ENCODE results near the gene MBNL2. TPM values are rescaled to one million over a fixed set of nuclear protein-coding genes. Genes with fewer than 3 reads are reported as not detected.
A peak's percentile ranks its signal among the peaks of the same experiment; 100 is the strongest.

MBNL2 gene
- total RNA-seq, 1 donor from 2014 or later: 12.4 TPM

DNA sequence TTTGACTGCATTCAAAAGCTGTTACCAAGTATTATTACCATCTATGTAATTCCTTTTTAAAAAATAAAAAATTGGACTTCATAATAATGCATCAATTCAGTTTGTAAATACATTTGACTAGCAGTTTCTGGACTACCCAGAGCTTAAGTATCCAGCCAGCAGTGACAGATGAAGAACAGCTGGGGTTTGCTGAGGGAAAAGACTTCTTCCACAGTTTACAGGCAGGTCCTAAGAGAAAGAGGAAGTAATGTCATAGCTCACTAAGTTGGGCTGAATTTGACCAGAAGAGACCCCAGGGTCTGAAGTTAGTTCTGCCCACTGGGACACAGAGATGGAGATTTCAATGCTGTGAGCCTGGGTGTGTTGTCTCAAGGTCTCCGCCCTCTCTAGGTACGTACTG is 96.4 kb downstream of the MBNL2 start:
- peaks cover 6% of the 10 kb centered on the region for H3K27me3 Mint-ChIP-seq (ENCODE audit: unreplicated experiment)
- peaks cover 50% of the 10 kb centered on the region for H3K4me1 Mint-ChIP-seq (ENCODE audit: low read depth, unreplicated experiment)
- peak overlapping the region; percentile 77 for H3K27ac Mint-ChIP-seq (ENCODE audit: unreplicated experiment)
- DNase-seq: no peak
- TF ChIP-seq, protein P1, sequence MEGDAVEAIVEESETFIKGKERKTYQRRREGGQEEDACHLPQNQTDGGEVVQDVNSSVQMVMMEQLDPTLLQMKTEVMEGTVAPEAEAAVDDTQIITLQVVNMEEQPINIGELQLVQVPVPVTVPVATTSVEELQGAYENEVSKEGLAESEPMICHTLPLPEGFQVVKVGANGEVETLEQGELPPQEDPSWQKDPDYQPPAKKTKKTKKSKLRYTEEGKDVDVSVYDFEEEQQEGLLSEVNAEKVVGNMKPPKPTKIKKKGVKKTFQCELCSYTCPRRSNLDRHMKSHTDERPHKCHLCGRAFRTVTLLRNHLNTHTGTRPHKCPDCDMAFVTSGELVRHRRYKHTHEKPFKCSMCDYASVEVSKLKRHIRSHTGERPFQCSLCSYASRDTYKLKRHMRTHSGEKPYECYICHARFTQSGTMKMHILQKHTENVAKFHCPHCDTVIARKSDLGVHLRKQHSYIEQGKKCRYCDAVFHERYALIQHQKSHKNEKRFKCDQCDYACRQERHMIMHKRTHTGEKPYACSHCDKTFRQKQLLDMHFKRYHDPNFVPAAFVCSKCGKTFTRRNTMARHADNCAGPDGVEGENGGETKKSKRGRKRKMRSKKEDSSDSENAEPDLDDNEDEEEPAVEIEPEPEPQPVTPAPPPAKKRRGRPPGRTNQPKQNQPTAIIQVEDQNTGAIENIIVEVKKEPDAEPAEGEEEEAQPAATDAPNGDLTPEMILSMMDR (IDR thresholded peaks at IDR 0.05; ENCODE audit: partially characterized antibody, unreplicated experiment): no peak
- peaks cover 1% of the 10 kb centered on the region for H3K9me3 Mint-ChIP-seq (ENCODE audit: unreplicated experiment)
- peaks cover 4% of the 10 kb centered on the region for H3K36me3 Mint-ChIP-seq (ENCODE audit: unreplicated experiment)
- peak overlapping the region; percentile 25 for H3K4me3 Mint-ChIP-seq (ENCODE audit: unreplicated experiment)

DNA sequence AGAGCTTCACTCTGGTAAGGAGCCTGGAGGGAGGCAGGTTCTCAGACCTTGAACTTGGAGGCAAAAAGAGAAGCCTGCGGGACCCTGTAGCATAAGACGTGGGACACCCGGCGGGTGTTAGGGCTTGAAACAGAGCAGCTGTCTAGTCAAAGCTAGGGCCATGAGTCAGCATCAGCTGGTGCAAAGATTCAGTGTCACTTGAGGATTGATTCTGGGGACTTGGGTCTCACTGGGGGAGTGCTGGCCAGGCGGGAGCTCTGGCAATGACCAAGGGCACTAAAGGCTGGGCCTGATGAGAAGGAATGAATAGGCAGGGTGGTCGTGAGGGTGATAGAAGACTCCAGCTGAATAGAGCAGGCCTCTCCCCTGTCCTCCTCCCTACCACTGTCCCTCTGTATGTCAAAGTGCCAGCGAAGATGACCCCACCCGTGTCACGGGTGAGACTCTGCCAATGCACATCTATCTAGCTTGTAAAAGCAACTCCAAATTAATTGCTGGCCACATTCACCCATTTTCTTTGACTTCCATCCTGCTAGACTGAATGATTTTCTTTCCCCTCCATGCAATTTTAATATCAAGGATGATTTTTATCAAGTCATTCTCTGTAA is 97.1 kb downstream of the MBNL2 start:
- TF ChIP-seq, protein P1 (IDR thresholded peaks at IDR 0.05; ENCODE audit: partially characterized antibody, unreplicated experiment): no peak
- Mint-ChIP-seq H3K4me3 (ENCODE audit: unreplicated experiment) (no peak overlapping the region), H3K4me1 (ENCODE audit: low read depth, unreplicated experiment) (peaks cover 46% of the 10 kb centered on the region), H3K36me3 (ENCODE audit: unreplicated experiment) (peaks cover 1% of the 10 kb centered on the region), H3K27ac (ENCODE audit: unreplicated experiment) (peak overlapping the region; percentile 77), H3K27me3 (ENCODE audit: unreplicated experiment) (peaks cover 6% of the 10 kb centered on the region), H3K9me3 (ENCODE audit: unreplicated experiment) (peaks cover 1% of the 10 kb centered on the region)
- no peak for DNase-seq

DNA sequence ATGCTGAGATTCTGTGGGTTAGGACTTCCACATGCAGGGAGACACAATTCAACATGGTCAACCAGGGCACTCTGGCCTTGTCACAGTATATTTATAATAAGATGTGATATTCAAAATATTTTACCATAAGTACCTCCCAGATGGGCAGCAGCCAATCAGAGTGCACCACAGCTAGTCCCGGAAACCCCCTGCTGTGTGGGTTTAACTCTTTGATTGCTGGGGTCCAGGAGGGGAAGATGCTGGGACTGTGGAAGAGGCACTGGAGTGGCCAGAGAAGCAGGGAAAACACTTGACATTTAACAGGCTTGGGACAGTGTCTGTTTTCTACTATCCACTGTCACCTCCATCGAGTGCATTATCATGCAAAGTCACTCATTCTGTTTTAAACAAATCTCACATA is 99.0 kb downstream of the MBNL2 start:
- Mint-ChIP-seq H3K27me3 (ENCODE audit: unreplicated experiment) (peaks cover 3% of the 10 kb centered on the region), H3K27ac (ENCODE audit: unreplicated experiment) (no peak overlapping the region), H3K4me1 (ENCODE audit: low read depth, unreplicated experiment) (peaks cover 42% of the 10 kb centered on the region), H3K36me3 (ENCODE audit: unreplicated experiment) (no peaks in the 10 kb centered on the region), H3K4me3 (ENCODE audit: unreplicated experiment) (no peak overlapping the region), H3K9me3 (ENCODE audit: unreplicated experiment) (peaks cover under 1% of the 10 kb centered on the region)
- DNase-seq: no peak
- TF ChIP-seq, protein P1 (IDR thresholded peaks at IDR 0.05; ENCODE audit: partially characterized antibody, unreplicated experiment): no peak

DNA sequence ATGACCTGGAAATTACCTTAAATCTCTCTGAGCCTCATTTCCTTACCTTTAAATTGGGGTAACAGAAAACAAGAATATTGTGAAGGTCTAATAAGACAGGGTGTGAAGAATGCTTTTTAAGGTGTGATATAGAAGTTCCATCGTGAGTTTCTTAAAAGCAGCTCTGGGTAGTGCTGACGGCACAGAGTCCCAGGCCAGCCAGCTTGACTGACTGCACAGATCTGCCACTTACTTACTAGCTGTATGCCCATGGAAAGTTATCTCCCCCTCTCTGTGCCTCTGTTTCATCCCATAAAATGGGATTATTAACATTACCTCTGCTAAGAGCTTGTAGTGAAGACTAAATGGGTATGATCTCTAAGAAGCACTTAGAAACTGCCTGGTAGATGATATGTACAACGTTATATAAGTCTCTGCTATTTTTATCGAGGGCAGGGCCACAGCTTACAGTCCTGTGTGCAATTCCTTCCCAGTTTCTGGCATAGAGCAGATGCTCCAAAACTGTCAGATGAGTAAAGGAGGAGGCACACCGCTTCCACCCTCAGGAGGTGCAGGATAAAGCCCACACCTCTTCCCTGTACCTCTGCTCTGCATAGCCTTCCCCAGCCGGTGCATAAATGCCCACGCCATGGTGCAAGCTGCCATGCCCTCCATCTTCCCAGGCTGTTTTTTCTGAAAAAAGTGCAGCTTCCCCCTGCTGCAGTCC is 99.6 kb downstream of the MBNL2 start:
- H3K4me3 Mint-ChIP-seq (ENCODE audit: unreplicated experiment): no peak overlapping the region
- no peak for DNase-seq
- TF ChIP-seq, protein P1 (IDR thresholded peaks at IDR 0.05; ENCODE audit: partially characterized antibody, unreplicated experiment): no peak
- H3K36me3 Mint-ChIP-seq (ENCODE audit: unreplicated experiment): no peaks in the 10 kb centered on the region
- H3K9me3 Mint-ChIP-seq (ENCODE audit: unreplicated experiment): no peaks in the 10 kb centered on the region
- H3K27ac Mint-ChIP-seq (ENCODE audit: unreplicated experiment): no peak overlapping the region
- H3K4me1 Mint-ChIP-seq (ENCODE audit: low read depth, unreplicated experiment): peaks cover 39% of the 10 kb centered on the region
- H3K27me3 Mint-ChIP-seq (ENCODE audit: unreplicated experiment): peaks cover 3% of the 10 kb centered on the region

DNA sequence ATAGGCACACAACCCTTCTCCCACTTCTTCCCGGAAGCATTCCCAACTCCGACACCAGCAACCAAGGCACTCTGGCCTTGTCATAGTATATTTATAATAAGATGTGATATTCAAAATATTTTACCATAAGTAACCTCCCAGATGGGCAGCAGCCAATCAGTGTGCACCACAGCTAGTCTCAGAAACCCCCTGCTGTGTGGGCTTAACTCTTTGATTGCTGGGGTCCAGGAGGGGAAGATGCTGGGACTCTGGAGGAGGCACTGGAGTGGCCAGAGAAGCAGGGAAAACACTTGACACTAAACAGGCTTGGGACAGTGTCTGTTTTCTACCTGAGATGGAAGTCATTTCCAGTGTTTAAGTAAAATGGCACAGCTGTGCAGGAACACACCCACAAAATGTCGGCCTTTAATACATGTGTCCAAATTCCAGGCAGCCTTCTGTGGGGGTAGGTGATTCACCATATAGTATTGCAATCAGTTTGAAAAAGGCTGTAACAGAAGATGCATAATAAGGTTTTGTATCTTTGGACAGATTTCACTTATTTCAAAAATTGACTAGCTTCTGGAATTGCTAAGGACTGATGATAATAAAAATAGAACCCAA is 100.7 kb downstream of the MBNL2 start:
- no peaks in the 10 kb centered on the region for H3K9me3 Mint-ChIP-seq (ENCODE audit: unreplicated experiment)
- TF ChIP-seq, protein P1 (IDR thresholded peaks at IDR 0.05; ENCODE audit: partially characterized antibody, unreplicated experiment): no peak
- H3K27ac Mint-ChIP-seq (ENCODE audit: unreplicated experiment): peak overlapping the region; percentile 25
- peaks cover 3% of the 10 kb centered on the region for H3K27me3 Mint-ChIP-seq (ENCODE audit: unreplicated experiment)
- H3K36me3 Mint-ChIP-seq (ENCODE audit: unreplicated experiment): no peaks in the 10 kb centered on the region
- no peak overlapping the region for H3K4me3 Mint-ChIP-seq (ENCODE audit: unreplicated experiment)
- peaks cover 34% of the 10 kb centered on the region for H3K4me1 Mint-ChIP-seq (ENCODE audit: low read depth, unreplicated experiment)
- DNase-seq: no peak
